Measurements from ENCODE around the gene PTPRD. TPM values are rescaled to one million over a fixed set of nuclear protein-coding genes. Genes with fewer than 3 reads are reported as not detected.

Gene PTPRD
- total RNA-seq, 1 donor = 26.3 TPM

- no peak overlapping the region for H3K4me3 ChIP-seq (ENCODE audit: low read depth, low read length)
- DNase-seq (ENCODE audit: low read depth) = no peak
- no peak for TF ChIP-seq CTCF (IDR thresholded peaks at IDR 0.05; ENCODE audit: insufficient read depth, low read depth, low read length)
Observed at GRCh38 chr9:9919174-9919775, 693.5 kb downstream of the PTPRD start.

- no peak overlapping the region for H3K4me3 ChIP-seq (ENCODE audit: low read depth, low read length)
- no peak for DNase-seq (ENCODE audit: low read depth)
- TF ChIP-seq CTCF (IDR thresholded peaks at IDR 0.05; ENCODE audit: insufficient read depth, low read depth, low read length) = no peak
Observed at GRCh38 chr9:9917400-9917799, 695.4 kb downstream of the PTPRD start.

GRCh38 chr9:9914174-9914573 lies 698.6 kb downstream of the PTPRD start:
- H3K4me3 ChIP-seq (ENCODE audit: low read depth, low read length) = no peak overlapping the region
- no peak for DNase-seq (ENCODE audit: low read depth)
- TF ChIP-seq CTCF (IDR thresholded peaks at IDR 0.05; ENCODE audit: insufficient read depth, low read depth, low read length) = no peak

- H3K4me3 ChIP-seq (ENCODE audit: low read depth, low read length) = no peak overlapping the region
- DNase-seq (ENCODE audit: low read depth) = no peak
- TF ChIP-seq CTCF (IDR thresholded peaks at IDR 0.05; ENCODE audit: insufficient read depth, low read depth, low read length) = no peak
Observed at GRCh38 chr9:9913276-9913832, 699.4 kb downstream of the PTPRD start.

- TF ChIP-seq CTCF (IDR thresholded peaks at IDR 0.05; ENCODE audit: insufficient read depth, low read depth, low read length) = no peak
- H3K4me3 ChIP-seq (ENCODE audit: low read depth, low read length) = no peak overlapping the region
- DNase-seq (ENCODE audit: low read depth) = no peak
Observed at GRCh38 chr9:9912459-9912858, 700.3 kb downstream of the PTPRD start.

- TF ChIP-seq CTCF (IDR thresholded peaks at IDR 0.05; ENCODE audit: insufficient read depth, low read depth, low read length) = no peak
- no peak for DNase-seq (ENCODE audit: low read depth)
- no peak overlapping the region for H3K4me3 ChIP-seq (ENCODE audit: low read depth, low read length)
Observed at GRCh38 chr9:9905736-9906135, 707.1 kb downstream of the PTPRD start.

- no peak for TF ChIP-seq CTCF (IDR thresholded peaks at IDR 0.05; ENCODE audit: insufficient read depth, low read depth, low read length)
Observed at GRCh38 chr9:9904041-9904440, 708.8 kb downstream of the PTPRD start.

More at GRCh38 chr9:9904041-9904440, 708.8 kb downstream of the PTPRD start:
- no peak for DNase-seq (ENCODE audit: low read depth)
- H3K4me3 ChIP-seq (ENCODE audit: low read depth, low read length) = no peak overlapping the region

Measured in fibroblast of villous mesenchyme (primary cell).